Erythroblast (primary cell): ENCODE measurements around the gene SLC7A5.

Experiments used
- GATA1 ChIP-seq: IDR thresholded peaks from 2 replicates; pipeline ENCODE4 v1.6.1; 2011; ENCODE audit warnings: low read depth, mild to moderate bottlenecking, control low read depth, low read length, moderate library complexity
- POLR2A ChIP-seq: IDR thresholded peaks from 2 replicates; pipeline ENCODE4 v1.6.1; 2011; ENCODE audit warnings: mild to moderate bottlenecking, low read length

DNA sequence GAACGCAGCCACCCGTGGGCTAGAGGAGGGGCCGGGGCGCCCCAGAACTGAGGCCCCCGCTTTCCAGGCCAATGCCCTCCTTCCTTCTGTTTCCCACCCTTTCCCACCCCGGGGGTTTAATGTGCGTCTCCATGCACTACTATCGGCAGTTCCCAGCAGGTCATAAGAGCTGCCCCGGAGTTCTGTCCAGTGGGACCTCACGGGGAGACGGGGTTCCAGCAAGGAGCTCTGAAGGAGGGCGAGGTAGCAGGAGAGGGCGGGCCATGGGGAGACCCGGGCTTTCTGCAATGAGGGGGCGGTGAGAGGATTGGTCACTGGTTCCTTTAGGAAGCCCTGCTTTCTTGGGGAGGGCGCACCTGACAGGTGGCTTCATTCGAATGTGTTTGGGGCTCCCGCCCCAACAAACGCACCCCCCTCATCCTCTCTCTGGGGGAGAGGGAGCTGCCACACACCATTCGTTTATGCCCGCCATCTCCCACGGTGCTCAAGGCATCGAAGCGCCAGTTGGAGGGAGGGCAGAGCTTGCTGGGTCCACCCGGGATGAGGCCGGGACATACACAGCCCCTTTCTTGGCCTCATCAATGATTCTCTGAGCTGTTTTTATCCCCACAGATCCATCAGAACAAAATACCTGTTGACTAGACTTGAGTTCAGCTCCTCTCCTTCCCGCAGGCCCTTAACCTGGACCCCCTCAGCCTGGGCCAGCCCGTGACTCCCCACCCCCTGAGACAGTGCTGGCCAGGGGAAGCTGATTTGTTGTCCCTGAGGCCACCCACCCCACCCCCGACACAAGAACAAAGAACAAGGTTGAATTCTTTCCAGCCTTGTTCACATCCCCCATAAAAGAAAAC lies 44.1 kb downstream of the SLC7A5 start:
- TF ChIP-seq POLR2A (no peak), GATA1 (no peak)
